ENCODE measurements around the gene LHX2.

DNA sequence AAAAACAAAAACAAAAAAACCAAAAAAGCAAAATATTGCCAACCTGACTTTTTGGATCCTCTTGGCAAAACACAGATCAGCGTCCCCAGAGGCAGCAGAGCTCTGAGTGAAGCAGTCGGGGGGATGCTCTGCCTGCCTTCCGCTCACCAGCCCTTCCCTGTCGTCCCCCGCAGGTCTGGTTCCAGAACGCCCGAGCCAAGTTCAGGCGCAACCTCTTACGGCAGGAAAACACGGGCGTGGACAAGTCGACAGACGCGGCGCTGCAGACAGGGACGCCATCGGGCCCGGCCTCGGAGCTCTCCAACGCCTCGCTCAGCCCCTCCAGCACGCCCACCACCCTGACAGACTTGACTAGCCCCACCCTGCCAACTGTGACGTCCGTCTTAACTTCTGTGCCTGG, 20.7 kb downstream of the LHX2 start:
- no peak for TF ChIP-seq EZH2phosphoT487 (IDR thresholded peaks at IDR 0.05; ENCODE audit: borderline replicate concordance, low read depth)
- TF ChIP-seq, protein P1, sequence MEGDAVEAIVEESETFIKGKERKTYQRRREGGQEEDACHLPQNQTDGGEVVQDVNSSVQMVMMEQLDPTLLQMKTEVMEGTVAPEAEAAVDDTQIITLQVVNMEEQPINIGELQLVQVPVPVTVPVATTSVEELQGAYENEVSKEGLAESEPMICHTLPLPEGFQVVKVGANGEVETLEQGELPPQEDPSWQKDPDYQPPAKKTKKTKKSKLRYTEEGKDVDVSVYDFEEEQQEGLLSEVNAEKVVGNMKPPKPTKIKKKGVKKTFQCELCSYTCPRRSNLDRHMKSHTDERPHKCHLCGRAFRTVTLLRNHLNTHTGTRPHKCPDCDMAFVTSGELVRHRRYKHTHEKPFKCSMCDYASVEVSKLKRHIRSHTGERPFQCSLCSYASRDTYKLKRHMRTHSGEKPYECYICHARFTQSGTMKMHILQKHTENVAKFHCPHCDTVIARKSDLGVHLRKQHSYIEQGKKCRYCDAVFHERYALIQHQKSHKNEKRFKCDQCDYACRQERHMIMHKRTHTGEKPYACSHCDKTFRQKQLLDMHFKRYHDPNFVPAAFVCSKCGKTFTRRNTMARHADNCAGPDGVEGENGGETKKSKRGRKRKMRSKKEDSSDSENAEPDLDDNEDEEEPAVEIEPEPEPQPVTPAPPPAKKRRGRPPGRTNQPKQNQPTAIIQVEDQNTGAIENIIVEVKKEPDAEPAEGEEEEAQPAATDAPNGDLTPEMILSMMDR (IDR thresholded peaks at IDR 0.05) = no peak
- TF ChIP-seq RFX5 (IDR thresholded peaks at IDR 0.05; ENCODE audit: low read length) = no peak
- TF ChIP-seq, protein P2, sequence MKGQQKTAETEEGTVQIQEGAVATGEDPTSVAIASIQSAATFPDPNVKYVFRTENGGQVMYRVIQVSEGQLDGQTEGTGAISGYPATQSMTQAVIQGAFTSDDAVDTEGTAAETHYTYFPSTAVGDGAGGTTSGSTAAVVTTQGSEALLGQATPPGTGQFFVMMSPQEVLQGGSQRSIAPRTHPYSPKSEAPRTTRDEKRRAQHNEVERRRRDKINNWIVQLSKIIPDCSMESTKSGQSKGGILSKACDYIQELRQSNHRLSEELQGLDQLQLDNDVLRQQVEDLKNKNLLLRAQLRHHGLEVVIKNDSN (IDR thresholded peaks at IDR 0.05; ENCODE audit: borderline replicate concordance, low read depth) = no peak
